Activated B cell treated with CpG ODN at 0.5 μM for 24 hours (primary cell): Measurements from ENCODE around the gene FCGBP. TPM values are rescaled to one million over a fixed set of nuclear protein-coding genes. Genes with fewer than 3 reads are reported as not detected.
"Not testable (repeated sequence)": the region's sequence is repeated elsewhere in the genome, so short reads cannot be mapped to it uniquely, and the experiment has no call there.

Source experiments
- ATAC-seq: fragments of 200-7000 bp; cut with Tn5 transposase; one replicate; pipeline ENCODE4 v1.10.0; 2021; ENCODE audit warnings: low read depth, mild to moderate bottlenecking, moderate library complexity
- CTCF ChIA-PET: fragments of 350-600 bp; sonication (Branson Sonifier 250); formaldehyde crosslinking; loops from one replicate; lab custom pipeline; 2021; ENCODE audit warnings: antibody characterized with exemption; lab: Charles Lee
- POLR2A ChIA-PET: fragments of 350-600 bp; sonication (Branson Sonifier 250); formaldehyde crosslinking; loops from one replicate; lab custom pipeline; 2021; ENCODE audit warnings: antibody characterized with exemption; lab: Charles Lee
- DNase-seq: peaks from one replicate; pipeline ENCODE4 v3.0.0; 2022
- H3K27ac Mint-ChIP-seq: one replicate; pipeline ENCODE4 v1.8.0; 2020; ENCODE audit warnings: mixed read lengths
- H3K27me3 Mint-ChIP-seq: one replicate; pipeline ENCODE4 v1.8.0; 2021; ENCODE audit warnings: mixed read lengths
- H3K36me3 Mint-ChIP-seq: one replicate; pipeline ENCODE4 v1.8.0; 2021; ENCODE audit warnings: low read depth, mixed read lengths
- H3K4me1 Mint-ChIP-seq: one replicate; pipeline ENCODE4 v1.8.0; 2021; ENCODE audit warnings: mixed read lengths
- H3K4me3 Mint-ChIP-seq: one replicate; pipeline ENCODE4 v1.8.0; 2020; ENCODE audit warnings: mild to moderate bottlenecking, mixed read lengths
- H3K9me3 Mint-ChIP-seq: one replicate; pipeline ENCODE4 v1.8.0; 2020; ENCODE audit warnings: mixed read lengths
- intact Hi-C: fragments of 100-400 bp; cut with micrococcal nuclease; formaldehyde crosslinking; loops from one replicate; pipeline ENCODE4 v1.15.1; 2024
- total RNA-seq: library from RNA; stranded (reverse); gene quantifications from 2 replicates; pipeline ENCODE4 v1.2.3, GENCODE V29; 2022
- TF ChIP-seq, protein P1 (sequence below): fragments of 200-600 bp; IDR thresholded peaks from one replicate; pipeline ENCODE4 v1.8.0; 2022; ENCODE audit warnings: antibody characterized with exemption, mild to moderate bottlenecking

The FCGBP gene
- total RNA-seq, 1 donor from 2014 or later, result 6.1 TPM

DNA sequence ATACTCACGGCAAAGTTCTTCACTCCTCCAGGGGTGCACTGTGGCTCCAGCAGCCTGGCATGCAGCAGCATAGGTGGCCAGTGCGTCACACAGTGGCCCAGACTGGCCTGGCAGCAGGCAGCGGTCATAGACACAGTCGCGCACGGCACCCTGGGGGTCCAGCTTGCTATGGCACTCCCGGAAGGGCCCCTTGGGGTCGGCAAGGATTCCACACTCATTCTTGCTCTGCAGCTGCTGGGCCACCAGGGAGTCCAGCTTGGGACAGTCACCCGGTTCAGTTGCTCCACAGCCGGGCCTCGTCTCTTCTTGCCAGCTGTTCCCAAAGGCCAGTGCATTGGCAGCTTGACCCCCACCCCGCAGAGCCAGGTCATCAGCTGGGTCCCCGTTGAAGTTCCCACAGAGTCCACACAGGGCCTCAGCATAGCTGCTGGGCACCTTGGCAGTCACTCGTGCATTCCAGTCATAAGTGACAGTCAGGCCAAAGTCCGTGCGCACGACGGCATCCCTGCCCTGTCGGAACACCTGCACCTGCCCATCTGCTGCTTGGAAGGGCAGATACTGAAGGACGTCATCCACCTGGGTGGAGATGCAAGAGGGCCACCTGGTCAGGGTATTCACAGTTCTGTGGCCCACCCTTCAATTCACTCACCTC is 20.6 kb downstream of the FCGBP start:
- CTCF ChIA-PET, result interaction anchor here (1.0 to 1.1 kb wide), 2 partner anchors 57 kb away, joined by 6 to 8 read pairs; partner anchors contain the start of gene PSMC4
- ATAC-seq (no peak), DNase-seq (no peak)
- intact Hi-C loops, result no loop called here
- POLR2A ChIA-PET, result interaction anchor here (0.8 to 1.6 kb wide), 3 partner anchors 12 to 56 kb away, joined by 4 to 6 read pairs (median 6); partner anchors contain the start of gene PSMC4
- TF ChIP-seq, protein P1, sequence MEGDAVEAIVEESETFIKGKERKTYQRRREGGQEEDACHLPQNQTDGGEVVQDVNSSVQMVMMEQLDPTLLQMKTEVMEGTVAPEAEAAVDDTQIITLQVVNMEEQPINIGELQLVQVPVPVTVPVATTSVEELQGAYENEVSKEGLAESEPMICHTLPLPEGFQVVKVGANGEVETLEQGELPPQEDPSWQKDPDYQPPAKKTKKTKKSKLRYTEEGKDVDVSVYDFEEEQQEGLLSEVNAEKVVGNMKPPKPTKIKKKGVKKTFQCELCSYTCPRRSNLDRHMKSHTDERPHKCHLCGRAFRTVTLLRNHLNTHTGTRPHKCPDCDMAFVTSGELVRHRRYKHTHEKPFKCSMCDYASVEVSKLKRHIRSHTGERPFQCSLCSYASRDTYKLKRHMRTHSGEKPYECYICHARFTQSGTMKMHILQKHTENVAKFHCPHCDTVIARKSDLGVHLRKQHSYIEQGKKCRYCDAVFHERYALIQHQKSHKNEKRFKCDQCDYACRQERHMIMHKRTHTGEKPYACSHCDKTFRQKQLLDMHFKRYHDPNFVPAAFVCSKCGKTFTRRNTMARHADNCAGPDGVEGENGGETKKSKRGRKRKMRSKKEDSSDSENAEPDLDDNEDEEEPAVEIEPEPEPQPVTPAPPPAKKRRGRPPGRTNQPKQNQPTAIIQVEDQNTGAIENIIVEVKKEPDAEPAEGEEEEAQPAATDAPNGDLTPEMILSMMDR, result no peak
- Mint-ChIP-seq H3K4me3 (no peak overlapping the region), H3K27me3 (peaks cover 5% of the 10 kb centered on the region), H3K4me1 (peaks cover 9% of the 10 kb centered on the region), H3K9me3 (no peaks in the 10 kb centered on the region), H3K27ac (no peak overlapping the region), H3K36me3 (no peaks in the 10 kb centered on the region)

DNA sequence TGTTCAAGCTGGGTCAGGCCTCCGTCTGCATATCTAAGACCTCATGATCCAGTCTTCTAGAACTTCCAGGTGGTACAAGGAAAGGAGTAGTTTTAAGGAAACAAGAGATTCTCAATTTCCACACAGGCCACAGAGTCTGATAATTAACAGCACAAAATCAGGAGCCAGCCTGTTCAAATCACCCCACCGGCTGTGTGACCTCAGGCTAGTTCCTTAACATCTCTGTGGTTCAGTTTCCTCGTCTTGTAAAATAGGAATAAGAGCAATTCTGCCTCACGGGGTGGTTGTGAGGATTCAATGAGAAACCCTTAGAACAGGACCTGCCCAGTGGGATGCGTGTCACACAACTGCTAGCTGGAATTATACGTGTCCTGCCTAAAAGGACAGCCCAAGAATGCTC is 25.6 kb downstream of the FCGBP start:
- intact Hi-C loops, result loop anchor here (5.0 kb wide), 1 partner anchor 43 kb away; no protein-coding TSS in a partner anchor
- ChIA-PET CTCF (interaction anchor here (1.3 kb wide), 1 partner anchor 62 kb away, joined by 3 read pairs; no protein-coding TSS in a partner anchor), POLR2A (interaction anchor here (1.0 kb wide), 1 partner anchor 61 kb away, joined by 4 read pairs; no protein-coding TSS in a partner anchor)
- H3K27ac Mint-ChIP-seq, result no peak overlapping the region
- ATAC-seq (no peak), DNase-seq (no peak)
- no peak overlapping the region for H3K4me3 Mint-ChIP-seq
- H3K27me3 Mint-ChIP-seq, result no peaks in the 10 kb centered on the region
- TF ChIP-seq, protein P1, result no peak
- H3K9me3 Mint-ChIP-seq, result no peaks in the 10 kb centered on the region
- peaks cover 5% of the 10 kb centered on the region for H3K4me1 Mint-ChIP-seq
- no peaks in the 10 kb centered on the region for H3K36me3 Mint-ChIP-seq

DNA sequence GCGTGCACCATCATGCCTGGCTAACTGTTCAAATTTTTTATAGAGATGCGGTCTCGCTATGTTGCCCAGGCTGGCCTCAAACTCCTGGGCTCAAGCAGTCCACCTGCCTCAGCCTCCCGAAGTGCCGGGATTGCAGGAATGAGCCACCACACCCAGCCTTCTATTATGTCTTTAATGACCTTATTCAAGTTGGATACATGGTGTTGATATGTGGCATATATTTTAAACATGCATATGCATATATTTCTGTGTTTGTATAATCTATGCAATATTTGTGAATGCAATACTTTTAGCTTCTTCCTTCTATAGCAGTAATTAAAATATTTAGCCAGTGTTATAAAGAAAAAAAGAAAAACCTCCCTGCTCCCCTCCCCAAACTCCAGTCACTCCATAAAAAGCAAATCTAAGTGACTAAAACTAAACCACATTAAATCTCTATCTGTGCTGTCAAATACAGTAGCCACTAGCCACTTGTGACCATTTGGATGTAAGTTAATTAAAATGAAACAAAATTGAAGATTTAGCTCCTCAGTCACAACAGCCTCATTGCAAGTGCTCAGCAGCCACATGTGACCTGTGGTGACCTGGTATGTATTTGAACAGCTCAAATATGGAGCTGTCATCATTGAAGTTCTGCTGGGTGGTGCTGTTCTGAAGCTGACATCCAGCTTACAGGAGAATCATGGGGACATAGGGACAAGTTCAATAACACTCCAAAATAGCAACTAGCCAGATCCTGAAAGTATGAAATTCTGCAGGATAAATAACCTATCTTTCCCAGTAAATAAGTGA is 27.4 kb downstream of the FCGBP start:
- CTCF ChIA-PET, result interaction anchor here (1.5 kb wide), 1 partner anchor 63 kb away, joined by 20 read pairs; the partner anchor contains the start of gene PSMC4
- ATAC-seq (no peak), DNase-seq (no peak)
- POLR2A ChIA-PET, result interaction anchor here (0.8 kb wide), 1 partner anchor 64 kb away, joined by 3 read pairs; the partner anchor contains the start of gene PSMC4
- Mint-ChIP-seq H3K4me1 (peaks cover 5% of the 10 kb centered on the region), H3K4me3 (no peak overlapping the region), H3K9me3 (no peaks in the 10 kb centered on the region), H3K27ac (no peak overlapping the region), H3K27me3 (no peaks in the 10 kb centered on the region), H3K36me3 (no peaks in the 10 kb centered on the region)
- intact Hi-C loops, result loop anchor here (5.0 kb wide), 1 partner anchor 45 kb away; no protein-coding TSS in a partner anchor
- TF ChIP-seq, protein P1, result no peak

GRCh38 chr19:39906283-39906682 is 28.2 kb downstream of the FCGBP start:
- intact Hi-C loops, result loop anchor here (5.0 kb wide), 1 partner anchor 46 kb away; no protein-coding TSS in a partner anchor
- H3K36me3 Mint-ChIP-seq, result no peaks in the 10 kb centered on the region
- H3K27me3 Mint-ChIP-seq, result no peaks in the 10 kb centered on the region
- no peak overlapping the region for H3K27ac Mint-ChIP-seq
- DNase-seq (no peak), ATAC-seq (no peak)
- TF ChIP-seq, protein P1, result no peak
- no peaks in the 10 kb centered on the region for H3K9me3 Mint-ChIP-seq
- ChIA-PET CTCF (interaction anchor here (1.5 kb wide), 1 partner anchor 64 kb away, joined by 20 read pairs; the partner anchor contains the start of gene PSMC4), POLR2A (no interaction called here)
- no peak overlapping the region for H3K4me3 Mint-ChIP-seq
- peaks cover 5% of the 10 kb centered on the region for H3K4me1 Mint-ChIP-seq

- ATAC-seq, POLR2A ChIA-PET, H3K4me1 Mint-ChIP-seq, H3K27me3 Mint-ChIP-seq, H3K36me3 Mint-ChIP-seq, DNase-seq, H3K4me3 Mint-ChIP-seq, CTCF ChIA-PET, H3K9me3 Mint-ChIP-seq, intact Hi-C loops, H3K27ac Mint-ChIP-seq: not testable (repeated sequence)
Observed at GRCh38 chr19:39903486-39904091, 30.8 kb downstream of the FCGBP start.

- H3K4me1 Mint-ChIP-seq, H3K4me3 Mint-ChIP-seq, ATAC-seq, H3K36me3 Mint-ChIP-seq, CTCF ChIA-PET, H3K27me3 Mint-ChIP-seq, H3K9me3 Mint-ChIP-seq, intact Hi-C loops, H3K27ac Mint-ChIP-seq, POLR2A ChIA-PET, DNase-seq: not testable (repeated sequence)
Observed at GRCh38 chr19:39902326-39902725, 32.1 kb downstream of the FCGBP start.

DNA sequence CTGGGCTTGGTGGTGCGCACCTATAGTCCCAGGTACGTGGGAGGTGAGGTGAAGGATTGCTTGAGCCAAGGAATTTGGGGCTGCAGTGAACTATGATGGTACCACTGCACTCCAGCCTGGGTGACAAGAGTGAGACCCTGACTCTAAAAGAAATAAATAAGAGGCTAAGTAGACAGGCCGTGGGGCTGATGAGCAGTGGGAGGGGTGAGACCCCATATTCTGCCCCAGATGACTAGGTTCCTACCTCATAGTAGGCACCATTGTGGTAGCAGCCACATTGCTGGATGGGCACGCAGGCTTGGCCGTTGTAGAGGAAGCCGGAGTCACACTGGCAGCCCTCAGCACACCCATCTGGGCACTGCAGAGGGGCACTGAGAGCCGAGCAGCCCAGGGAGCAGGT is 32.8 kb downstream of the FCGBP start:
- ATAC-seq, H3K27me3 Mint-ChIP-seq, H3K27ac Mint-ChIP-seq, DNase-seq, H3K4me1 Mint-ChIP-seq, H3K36me3 Mint-ChIP-seq, intact Hi-C loops, H3K9me3 Mint-ChIP-seq, CTCF ChIA-PET, POLR2A ChIA-PET, H3K4me3 Mint-ChIP-seq: not testable (repeated sequence)
